Right lobe of liver (tissue), 6 donors: Measurements from ENCODE around the gene MOGAT3. TPM values are rescaled to one million over a fixed set of nuclear protein-coding genes. Genes with fewer than 3 reads are reported as not detected.

ENCODE experiments used
- ATAC-seq, 4 donors: fragments of 200-7000 bp; cut with Tn5 transposase; one replicate each; pipeline ENCODE4 v1.9.1; 2020; ENCODE audit warnings: mild to moderate bottlenecking in 4 of 4, moderate library complexity in 4 of 4
- DNase-seq, 3 donors: peaks; one replicate each; pipeline ENCODE4 v3.0.0-alpha.2; 2020
- H3K27ac ChIP-seq, 3 donors: fragments of 200-600 bp; one replicate each; pipeline ENCODE4 v1.8.0; 2022
- H3K27me3 ChIP-seq, 2 donors: fragments of 200-600 bp; one replicate each; pipeline ENCODE4 v1.8.0; 2022
- H3K36me3 ChIP-seq, 4 donors: fragments of 200-600 bp; sonication (generic) in 1 of 4; one replicate each; pipeline versions ENCODE4 v1.5.1 to v1.8.0; 2017 to 2022; ENCODE audit warnings: control low read depth in 1 of 4
- H3K4me1 ChIP-seq, 4 donors: fragments of 200-600 bp; sonication (generic) in 1 of 4; one replicate each; pipeline versions ENCODE4 v1.5.1 to v1.8.0; 2017 to 2022; ENCODE audit warnings: control low read depth in 1 of 4
- H3K4me3 ChIP-seq, 3 donors: fragments of 200-600 bp; one replicate each; pipeline ENCODE4 v1.8.0; 2022
- H3K9me3 ChIP-seq, 4 donors: fragments of 200-600 bp; sonication (generic) in 1 of 4; one replicate each; pipeline versions ENCODE4 v1.5.1 to v1.8.0; 2017 to 2022; ENCODE audit warnings: control low read depth in 1 of 4
- POLR2A ChIP-seq: fragments of 450-650 bp; IDR thresholded peaks from one replicate; pipeline ENCODE4 v1.6.1; 2017; ENCODE audit warnings: antibody characterized with exemption, mild to moderate bottlenecking
- WGBS: methylation state at CpG from one replicate; pipeline ENCODE4 v1.1.6; 2018; ENCODE audit warnings: low coverage, low lambda C conversion rate; ENCODE audit not compliant: insufficient coverage; ENCODE audit errors: missing lambda C conversion rate; 5-methylcytosine and 5-hydroxymethylcytosine counted together
- intact Hi-C, 2 donors: fragments of 100-400 bp; cut with DNase I; formaldehyde crosslinking; loops; one replicate each; pipeline versions ENCODE4 v1.11.2 to v1.14.1; 2022
- total RNA-seq, 6 experiments: library from RNA; depleted of rRNA in 2 of 6; stranded (reverse); fragments of >200 nt in 2 of 6; fragmentation: NEBNext Ultra II Directional in 3 of 6; extraction: Animal tissue kit (Norgen Biotek cat#: 25700) in 3 of 6; gene quantifications; one replicate each; pipeline versions ENCODE4 v1.1.0 to v1.2.4, GENCODE V29; 2016 to 2023
- TF ChIP-seq, protein P1 (sequence below), 4 donors: fragments of 200-600 bp in 3 of 4; fragments of 450-650 bp in 1 of 4; IDR thresholded peaks; one replicate each; pipeline versions ENCODE4 v1.5.1 to v1.8.0; 2016 to 2022; ENCODE audit warnings: antibody characterized with exemption in 4 of 4, mild to moderate bottlenecking in 2 of 4
- donor health status: DM: no; HTN: yes; CAD: no.
- donor health status: DM: no; HTN: no; CAD: no.
- donor health status: DM: no; HTN: no; CAD: no.
- donor health status: DM: no; HTN: yes; CAD: no.
- donor health status: DM: no; HTN: yes; CAD: no.

The MOGAT3 gene
- total RNA-seq, 6 experiments from 2014 or later = 8.4 to 28.6 (median 15.7) TPM

DNA sequence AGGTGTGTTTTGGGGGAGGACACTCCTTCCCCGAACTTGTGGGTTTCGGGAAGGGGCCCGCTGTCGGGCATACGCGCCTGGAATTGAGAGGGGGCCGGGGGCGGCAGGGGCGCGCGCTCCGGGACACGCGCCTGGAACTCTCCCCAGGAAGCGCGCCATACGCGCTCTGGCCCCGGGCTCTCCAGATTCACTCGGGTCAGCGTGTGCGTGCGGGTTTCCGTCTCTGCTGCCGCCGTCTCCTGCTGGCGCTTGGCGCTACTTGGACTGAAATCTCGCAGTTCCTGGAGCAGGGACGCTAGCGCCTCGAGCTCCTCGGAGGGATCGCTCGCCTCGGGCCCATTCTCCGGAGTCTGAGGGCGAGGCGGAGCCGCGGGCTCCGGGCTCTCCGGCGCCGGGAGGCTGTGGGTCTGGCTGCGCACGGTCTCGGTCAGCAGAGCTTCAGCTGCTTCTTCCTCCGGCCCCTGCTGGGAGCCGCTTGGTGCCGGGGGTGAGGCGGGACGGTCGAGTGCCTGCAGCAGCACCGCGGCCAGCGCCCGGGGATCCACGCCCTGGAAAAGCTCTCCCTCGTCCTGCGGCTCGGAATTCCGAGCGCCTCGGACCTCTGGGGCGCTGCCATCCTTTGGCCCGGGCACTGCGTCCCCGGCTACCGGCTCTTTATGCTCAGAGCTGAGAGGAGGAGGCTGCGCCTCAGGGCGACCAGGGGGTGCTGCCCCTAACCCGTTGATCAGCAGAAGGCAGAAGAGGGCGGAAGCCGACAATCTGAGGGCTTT, 36.6 kb downstream of the MOGAT3 start:
- Histone ChIP-seq H3K4me3 (no peak overlapping the region), H3K27me3 (peaks cover 0 to 19% of the 10 kb centered on the region in 2 donors), H3K36me3 (no peaks in the 10 kb centered on the region), H3K27ac (no peak overlapping the region), H3K9me3 (no peaks in the 10 kb centered on the region), H3K4me1 (peaks cover 0 to 20% (median 0%) of the 10 kb centered on the region in 4 donors)
- 4% methylated on average over 15 of the region's 75 CpGs for WGBS
- DNase-seq = peak in 1 of 3 donors; percentile 46
- peak; percentile 14 to 48 (median 26) for ATAC-seq
- intact Hi-C loops = loop anchor here in 1 of 2 donors (10.0 kb wide), 1 partner anchor 121 kb away; no protein-coding TSS in a partner anchor
- TF ChIP-seq POLR2A = no peak
- TF ChIP-seq, protein P1, sequence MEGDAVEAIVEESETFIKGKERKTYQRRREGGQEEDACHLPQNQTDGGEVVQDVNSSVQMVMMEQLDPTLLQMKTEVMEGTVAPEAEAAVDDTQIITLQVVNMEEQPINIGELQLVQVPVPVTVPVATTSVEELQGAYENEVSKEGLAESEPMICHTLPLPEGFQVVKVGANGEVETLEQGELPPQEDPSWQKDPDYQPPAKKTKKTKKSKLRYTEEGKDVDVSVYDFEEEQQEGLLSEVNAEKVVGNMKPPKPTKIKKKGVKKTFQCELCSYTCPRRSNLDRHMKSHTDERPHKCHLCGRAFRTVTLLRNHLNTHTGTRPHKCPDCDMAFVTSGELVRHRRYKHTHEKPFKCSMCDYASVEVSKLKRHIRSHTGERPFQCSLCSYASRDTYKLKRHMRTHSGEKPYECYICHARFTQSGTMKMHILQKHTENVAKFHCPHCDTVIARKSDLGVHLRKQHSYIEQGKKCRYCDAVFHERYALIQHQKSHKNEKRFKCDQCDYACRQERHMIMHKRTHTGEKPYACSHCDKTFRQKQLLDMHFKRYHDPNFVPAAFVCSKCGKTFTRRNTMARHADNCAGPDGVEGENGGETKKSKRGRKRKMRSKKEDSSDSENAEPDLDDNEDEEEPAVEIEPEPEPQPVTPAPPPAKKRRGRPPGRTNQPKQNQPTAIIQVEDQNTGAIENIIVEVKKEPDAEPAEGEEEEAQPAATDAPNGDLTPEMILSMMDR (IDR thresholded peaks at IDR 0.05) = no peak

- WGBS = 4% methylated on average over 48 of the region's 92 CpGs
- no peaks in the 10 kb centered on the region for H3K9me3 ChIP-seq
- no peaks in the 10 kb centered on the region for H3K36me3 ChIP-seq
- DNase-seq = no peak
- ATAC-seq = no peak
- peaks cover 0 to 20% (median 0%) of the 10 kb centered on the region in 4 donors for H3K4me1 ChIP-seq
- H3K27ac ChIP-seq = no peak overlapping the region
- intact Hi-C loops = loop anchor here in 1 of 2 donors (10.0 kb wide), 1 partner anchor 121 kb away; no protein-coding TSS in a partner anchor
- H3K27me3 ChIP-seq = peaks cover 0 to 19% of the 10 kb centered on the region in 2 donors
- no peak overlapping the region for H3K4me3 ChIP-seq
- TF ChIP-seq POLR2A = no peak
- TF ChIP-seq, protein P1 (IDR thresholded peaks at IDR 0.05) = no peak
Measured at GRCh38 chr7:101163279-101164070, 37.4 kb downstream of the MOGAT3 start.

DNA sequence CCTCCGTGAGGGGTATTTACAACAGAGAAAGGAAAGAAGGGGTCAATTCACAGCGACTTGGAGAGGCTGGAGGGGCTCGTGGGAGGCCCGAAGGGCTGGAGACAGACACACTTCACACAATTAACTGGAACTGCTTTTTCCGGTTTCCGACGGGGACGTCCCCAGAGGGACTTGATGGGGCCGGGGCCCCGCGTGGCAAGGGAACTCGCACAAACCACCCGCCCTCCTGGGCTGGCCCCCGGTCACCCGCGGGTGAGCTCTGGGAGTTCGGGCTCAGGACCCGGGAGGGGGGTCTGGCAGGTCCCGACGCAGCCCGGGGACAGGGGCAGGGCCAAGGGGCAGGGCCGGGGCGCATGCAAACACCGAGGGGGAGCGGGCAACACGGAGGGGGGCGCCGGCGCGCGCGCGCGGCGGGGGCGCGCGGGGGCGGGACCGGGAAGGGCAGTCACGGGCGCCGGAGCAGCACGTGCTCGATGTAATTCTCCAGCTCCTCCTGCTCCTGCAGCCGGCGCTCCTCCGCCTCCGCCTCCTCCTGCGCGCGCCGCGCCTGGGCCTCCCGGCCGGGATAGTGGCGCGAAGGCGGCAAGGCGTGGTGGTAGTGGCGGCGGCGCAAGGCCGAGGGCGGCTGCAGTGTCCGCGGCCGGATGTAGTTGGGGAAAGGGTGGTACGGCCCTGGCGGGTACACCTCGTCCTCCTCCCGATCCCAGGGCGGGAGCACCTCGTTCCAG, 38.1 kb downstream of the MOGAT3 start:
- Histone ChIP-seq H3K36me3 (peaks cover 0 to under 1% (median 0%) of the 10 kb centered on the region in 4 donors), H3K4me3 (no peak overlapping the region), H3K27me3 (peaks cover 0 to 19% of the 10 kb centered on the region in 2 donors), H3K27ac (no peak overlapping the region), H3K9me3 (no peaks in the 10 kb centered on the region), H3K4me1 (peaks cover 0 to 20% (median 0%) of the 10 kb centered on the region in 4 donors)
- ATAC-seq = no peak
- no peak for DNase-seq
- intact Hi-C loops = loop anchor here in 1 of 2 donors (10.0 kb wide), 1 partner anchor 122 kb away; no protein-coding TSS in a partner anchor
- WGBS = 5% methylated on average over 20 of the region's 74 CpGs
- TF ChIP-seq POLR2A = no peak
- TF ChIP-seq, protein P1 (IDR thresholded peaks at IDR 0.05) = no peak
